Suppressor macrophage treated with lipopolysaccharide for 4 hours (primary cell): Measurements from ENCODE around the gene HACE1.
"Not testable (repeated sequence)": the region's sequence is repeated elsewhere in the genome, so short reads cannot be mapped to it uniquely, and the experiment has no call there.

Experiments used
- DNase-seq: peaks from one replicate; pipeline ENCODE4 v3.0.0-alpha.2; 2020

Gene HACE1

DNA sequence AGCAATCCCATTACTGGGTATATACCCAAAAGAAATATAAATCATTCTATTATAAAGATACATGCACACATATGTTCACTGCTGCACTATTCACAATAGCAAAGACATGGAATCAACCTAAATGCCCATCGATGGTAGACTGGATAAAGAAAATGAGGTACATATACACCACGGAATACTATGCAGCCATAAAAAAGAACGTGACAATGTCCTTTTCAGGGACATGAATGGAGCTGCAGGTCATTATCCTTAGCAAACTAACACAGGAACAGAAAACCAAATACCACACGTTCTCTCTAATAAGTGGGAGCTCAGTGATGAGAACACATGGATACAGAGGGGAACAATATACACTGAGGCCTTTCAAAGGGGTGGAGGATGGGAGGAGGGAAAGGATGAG lies 38.9 kb downstream of the HACE1 start:
- DNase-seq: not testable (repeated sequence)

- no peak for DNase-seq
Measured at GRCh38 chr6:104816125-104816524, 43.6 kb downstream of the HACE1 start.

- no peak for DNase-seq
Measured at GRCh38 chr6:104814743-104815142, 45.0 kb downstream of the HACE1 start.

DNA sequence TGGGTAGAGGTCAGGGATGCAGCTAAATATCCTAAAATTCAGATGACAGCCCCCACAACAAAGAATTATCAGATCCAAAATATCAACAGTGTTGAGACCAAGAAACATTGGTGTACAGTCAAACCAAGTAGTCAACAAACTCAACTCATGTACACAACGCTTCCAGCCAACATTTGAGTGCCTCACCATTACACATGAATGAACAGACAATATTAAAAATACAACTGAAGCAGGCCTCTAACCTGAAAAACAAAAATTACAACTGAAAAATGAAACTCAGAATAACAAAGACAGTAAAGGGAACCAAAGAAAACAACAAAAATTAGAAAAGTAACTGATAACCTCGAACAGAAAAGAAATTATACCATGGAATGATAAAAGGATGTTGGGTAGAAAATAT lies 46.2 kb downstream of the HACE1 start:
- DNase-seq: no peak

GRCh38 chr6:104809116-104809515 lies 50.6 kb downstream of the HACE1 start:
- no peak for DNase-seq

- DNase-seq: not testable (repeated sequence)
Measured at GRCh38 chr6:104805335-104805734, 54.4 kb downstream of the HACE1 start.

DNA sequence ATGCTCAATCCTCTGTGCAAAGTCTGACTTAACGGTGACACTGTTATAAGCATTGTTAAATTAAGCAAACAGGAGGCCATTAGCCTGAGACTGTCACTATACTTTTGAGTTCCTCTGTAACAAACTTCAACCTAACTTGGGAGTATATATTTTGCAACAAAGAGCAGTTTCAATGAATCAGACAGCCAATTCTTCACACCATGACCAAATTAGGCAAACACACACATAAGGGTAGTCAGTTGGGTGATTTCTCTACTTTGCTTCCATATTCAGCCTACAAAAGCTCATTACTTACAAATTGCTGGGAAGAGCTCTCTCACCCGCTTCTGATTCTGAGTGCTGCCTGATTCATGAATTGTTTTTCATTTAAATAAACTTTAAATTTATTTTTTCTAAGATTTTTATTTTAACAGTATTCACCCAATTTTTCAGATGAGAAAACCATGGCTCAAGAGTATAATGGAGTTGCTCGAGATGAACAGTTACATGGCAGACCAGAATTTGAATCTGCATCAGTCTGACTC lies 60.5 kb downstream of the HACE1 start:
- no peak for DNase-seq

DNA sequence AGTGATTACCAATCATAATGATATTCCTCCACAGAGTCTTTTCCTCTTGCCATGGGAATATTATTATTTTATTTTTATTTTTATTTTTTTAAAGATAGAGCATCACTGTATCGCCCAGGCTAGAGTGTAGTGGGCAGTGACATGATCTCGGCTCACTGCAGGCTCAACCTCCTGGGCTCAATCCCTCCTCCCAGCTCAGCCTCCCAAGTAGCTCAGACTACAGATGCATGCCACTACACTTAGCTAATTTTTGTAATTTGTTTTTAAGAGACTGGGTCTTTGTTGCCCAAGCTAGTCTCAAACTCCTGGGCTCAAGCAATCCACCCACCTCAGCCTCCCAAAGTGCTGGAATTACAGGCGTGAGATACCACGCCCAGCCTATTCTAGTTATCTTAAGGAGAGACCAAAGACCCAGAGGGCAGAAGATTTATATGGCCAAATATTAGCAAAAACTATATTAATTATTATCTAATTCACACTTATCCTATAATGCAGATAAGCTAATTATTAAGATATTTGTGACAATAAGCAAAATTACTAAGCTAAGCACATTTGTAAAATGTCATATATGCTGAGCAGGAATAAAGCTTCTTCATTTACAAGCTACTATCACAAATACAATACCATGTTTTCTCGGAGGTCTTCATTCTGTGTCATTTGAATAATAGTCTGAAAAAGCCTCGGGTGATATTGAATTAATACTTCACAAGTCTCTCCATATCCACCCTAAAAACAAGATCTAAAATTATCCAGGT lies 63.5 kb downstream of the HACE1 start:
- DNase-seq: no peak

DNA sequence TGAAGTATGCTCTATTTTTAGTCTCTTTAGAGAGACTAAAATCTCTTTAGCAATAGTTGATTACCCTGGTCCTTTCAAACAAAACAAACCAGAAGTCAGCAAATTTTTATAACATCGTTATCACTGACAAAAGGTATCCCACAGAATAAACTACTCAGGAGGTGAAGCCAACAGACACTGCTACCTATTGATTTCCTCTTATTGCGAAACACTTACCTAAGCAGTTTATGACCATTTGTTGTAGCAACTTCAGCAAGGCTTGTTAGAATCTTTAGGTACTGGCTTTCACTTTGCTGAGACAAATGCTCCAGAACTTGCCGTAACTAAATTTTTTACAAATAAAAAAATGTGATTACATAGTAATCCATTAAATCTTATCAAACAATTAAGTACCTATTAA lies 64.4 kb downstream of the HACE1 start:
- no peak for DNase-seq

- peak; percentile 31 for DNase-seq
Measured at GRCh38 chr6:104789770-104790190, 69.9 kb downstream of the HACE1 start.

DNA sequence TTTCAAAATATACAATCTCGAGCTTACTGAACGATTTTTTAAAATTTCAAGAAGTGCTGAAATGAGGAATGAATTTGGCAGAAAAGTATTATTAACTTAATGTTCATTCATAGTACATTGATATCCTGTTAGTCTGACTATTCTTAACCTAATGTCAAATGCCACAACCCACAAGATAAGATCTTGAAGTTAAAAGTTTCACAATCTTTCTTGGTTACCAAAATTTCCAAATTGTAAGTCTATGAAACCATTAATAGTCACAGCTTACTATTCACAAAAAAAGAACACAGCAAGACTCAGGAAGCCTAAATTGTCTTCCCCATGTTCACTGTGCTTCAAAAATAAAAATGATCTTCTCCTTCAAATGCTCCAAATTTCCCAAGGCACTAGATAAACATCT lies 71.3 kb downstream of the HACE1 start:
- no peak for DNase-seq

DNA sequence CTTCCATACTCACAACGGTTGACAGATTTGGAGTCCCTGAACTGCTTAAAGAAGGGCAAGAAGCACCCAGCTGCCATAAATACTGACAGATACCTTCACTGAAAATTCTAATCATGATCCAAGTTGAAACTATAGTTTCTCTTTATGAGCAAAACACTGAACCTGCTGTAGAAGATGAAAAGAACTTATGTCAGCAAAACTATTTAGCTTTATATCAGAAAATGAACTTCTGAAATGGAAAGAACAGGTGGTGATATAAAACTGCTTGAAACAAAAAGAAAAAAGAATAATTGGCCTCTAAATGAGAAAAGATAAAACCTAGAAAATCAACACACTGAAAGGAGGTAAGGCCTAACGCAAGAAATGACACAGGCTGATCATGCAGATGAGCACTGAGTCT lies 72.4 kb downstream of the HACE1 start:
- no peak for DNase-seq

GRCh38 chr6:104784884-104785283 lies 74.8 kb downstream of the HACE1 start:
- DNase-seq: no peak

DNA sequence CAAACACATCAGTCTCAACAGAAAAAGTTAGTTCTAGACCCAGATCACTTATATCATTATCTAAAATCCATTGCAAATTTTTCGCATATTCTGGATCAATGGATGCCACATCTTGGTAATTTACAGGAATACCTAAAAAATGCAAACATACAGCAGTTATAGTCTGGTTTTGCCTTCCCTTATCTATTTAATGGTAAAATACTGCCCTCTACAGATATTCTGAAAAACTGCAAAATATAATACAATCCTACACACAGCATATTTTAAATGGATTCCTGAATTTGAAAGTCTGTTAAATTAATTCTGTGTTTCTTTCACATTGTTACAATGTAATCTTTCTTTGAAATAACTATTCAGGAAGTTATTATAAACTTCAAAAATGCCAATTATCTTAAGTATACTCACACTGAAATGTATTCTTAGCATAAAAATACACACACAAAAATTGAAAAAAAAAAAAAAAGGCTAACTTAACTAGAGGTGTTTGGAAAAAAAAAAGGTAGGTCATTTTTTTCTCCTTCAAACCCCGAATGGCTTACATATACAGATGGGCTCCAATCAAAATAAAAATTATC lies 88.4 kb downstream of the HACE1 start:
- peak; percentile 26 for DNase-seq

DNA sequence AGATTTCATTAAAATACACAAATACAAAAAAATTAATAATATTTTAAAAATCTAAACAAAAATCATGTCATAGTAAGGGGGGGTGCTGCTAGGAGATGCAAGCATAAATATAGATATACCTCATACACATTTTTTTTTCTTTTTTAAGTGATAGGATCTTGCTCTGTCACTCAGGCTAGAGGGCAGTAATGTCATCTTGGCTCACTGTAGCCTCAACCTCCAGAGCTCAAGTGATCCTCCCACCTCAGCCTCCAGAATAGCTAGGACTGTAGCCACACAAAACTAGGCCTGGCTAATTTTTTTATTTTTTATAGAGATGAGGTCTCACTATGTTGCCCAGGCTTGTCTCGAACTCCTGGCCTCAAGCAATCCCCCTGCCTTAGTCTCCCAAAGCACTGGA lies 90.8 kb downstream of the HACE1 start:
- no peak for DNase-seq

GRCh38 chr6:104766595-104766994 lies 93.1 kb downstream of the HACE1 start:
- DNase-seq: no peak

GRCh38 chr6:104754788-104755409 lies 104.8 kb downstream of the HACE1 start:
- DNase-seq: no peak

GRCh38 chr6:104753251-104753650 lies 106.5 kb downstream of the HACE1 start:
- no peak for DNase-seq

GRCh38 chr6:104750449-104750848 lies 109.3 kb downstream of the HACE1 start:
- no peak for DNase-seq

- DNase-seq: not testable (repeated sequence)
Measured at GRCh38 chr6:104739124-104739523, 120.6 kb downstream of the HACE1 start.

DNA sequence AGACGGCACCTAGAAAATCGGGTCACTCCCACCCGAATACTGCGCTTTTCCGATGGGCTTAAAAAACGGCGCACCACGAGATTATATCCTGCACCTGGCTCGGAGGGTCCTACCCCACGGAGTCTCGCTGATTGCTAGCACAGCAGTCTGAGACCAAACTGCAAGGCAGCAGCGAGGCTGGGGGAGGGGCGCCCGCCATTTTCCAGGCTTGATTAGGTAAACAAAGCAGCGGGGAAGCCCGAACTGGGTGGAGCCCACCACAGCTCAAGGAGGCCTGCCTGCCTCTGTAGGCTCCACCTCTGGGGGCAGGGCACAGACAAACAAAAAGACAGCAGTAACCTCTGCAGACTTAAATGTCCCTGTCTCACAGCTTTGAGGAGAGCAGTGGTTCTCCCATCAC lies 122.2 kb downstream of the HACE1 start:
- DNase-seq: not testable (repeated sequence)

DNA sequence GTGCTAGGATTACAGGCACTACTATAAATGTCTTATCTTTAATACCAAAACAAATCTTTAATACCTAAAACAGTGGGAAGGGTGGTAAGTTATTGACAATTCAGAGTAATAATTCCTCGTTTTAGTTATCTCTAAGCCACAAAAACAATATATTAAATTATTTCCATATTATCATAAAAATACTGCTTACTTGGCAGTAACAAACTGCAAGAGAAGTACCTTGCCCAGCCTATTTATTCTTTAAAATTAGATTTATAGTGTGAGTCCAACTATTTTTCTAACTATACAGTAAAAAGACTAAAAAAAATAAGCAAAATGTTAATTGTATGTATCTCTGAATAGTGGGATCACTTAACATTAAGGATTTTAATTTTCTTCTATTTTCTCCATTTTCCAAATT lies 123.2 kb downstream of the HACE1 start:
- no peak for DNase-seq

DNA sequence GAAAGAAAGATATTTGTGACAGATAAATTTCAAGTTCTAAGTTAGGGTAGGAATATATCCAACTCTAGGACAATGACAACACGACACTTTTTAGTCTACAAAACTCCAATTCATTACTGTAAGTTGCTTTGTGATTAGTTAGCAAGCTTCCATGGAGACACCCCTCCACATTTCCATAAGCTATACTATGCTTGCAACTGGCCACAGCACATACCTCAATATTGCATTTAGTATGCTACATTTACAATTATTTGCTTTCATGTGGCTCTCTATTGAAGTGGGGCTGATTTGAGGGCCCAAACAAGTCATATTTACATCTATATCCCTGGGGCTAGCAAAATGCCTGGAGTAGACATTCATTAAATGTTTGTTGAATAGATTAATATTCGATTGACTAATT lies 129.3 kb downstream of the HACE1 start:
- no peak for DNase-seq

DNA sequence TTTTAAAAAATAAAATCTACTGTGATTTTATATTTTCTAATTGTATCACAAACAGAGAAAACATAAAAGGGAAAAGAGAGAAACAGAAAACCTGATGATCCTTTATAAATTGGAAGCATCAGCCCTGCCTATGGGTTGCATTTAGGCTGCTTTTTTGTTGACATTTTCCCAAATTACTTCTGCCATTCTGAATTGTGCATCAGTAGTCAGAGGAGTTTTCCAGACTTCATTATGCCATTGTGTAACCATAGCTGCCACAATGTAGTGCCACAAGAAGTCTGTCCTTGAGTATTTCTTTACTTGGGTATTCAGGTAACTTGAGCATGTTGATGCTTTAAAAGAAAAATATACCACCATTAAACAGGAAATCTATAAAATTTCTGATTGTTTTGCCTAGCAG lies 130.3 kb downstream of the HACE1 start:
- DNase-seq: no peak
